ENCODE results near the gene C1orf159. TPM values are rescaled to one million over a fixed set of nuclear protein-coding genes. Genes with fewer than 3 reads are reported as not detected.

The C1orf159 gene
- total RNA-seq, 2 donors from 2014 or later = 18.9 to 36.0 TPM

GRCh38 chr1:1046243-1046642, 69.6 kb downstream of the C1orf159 start:
- no peaks in the 10 kb centered on the region for H3K36me3 ChIP-seq
- no peak for DNase-seq

GRCh38 chr1:1045129-1045528, 70.8 kb downstream of the C1orf159 start:
- H3K4me1 ChIP-seq = peaks cover 5% of the 10 kb centered on the region
- H3K27ac ChIP-seq = no peak overlapping the region
- no peaks in the 10 kb centered on the region for H3K36me3 ChIP-seq
- intact Hi-C loops (cut with DNase I) = no loop called here
- H3K27me3 ChIP-seq = no peaks in the 10 kb centered on the region
- H3K9ac ChIP-seq (ENCODE audit: low read depth in 2 of 2, low read length in 2 of 2) = no peak overlapping the region
- H3K4me3 ChIP-seq = no peak overlapping the region
- no peaks in the 10 kb centered on the region for H3K9me3 ChIP-seq
- DNase-seq = no peak
- TF ChIP-seq CTCF (IDR thresholded peaks at IDR 0.05) = no peak

More at GRCh38 chr1:1046243-1046642, 69.6 kb downstream of the C1orf159 start:
- H3K27me3 ChIP-seq = no peaks in the 10 kb centered on the region
- no peak overlapping the region for H3K9ac ChIP-seq (ENCODE audit: low read depth in 2 of 2, low read length in 2 of 2)
- H3K4me1 ChIP-seq = no peaks in the 10 kb centered on the region
- no peak for TF ChIP-seq CTCF (IDR thresholded peaks at IDR 0.05)
- H3K27ac ChIP-seq = no peak overlapping the region
- intact Hi-C loops (cut with DNase I) = no loop called here
- H3K4me3 ChIP-seq = no peak overlapping the region
- no peaks in the 10 kb centered on the region for H3K9me3 ChIP-seq

GRCh38 chr1:1044455-1045078, 71.3 kb downstream of the C1orf159 start:
- no peaks in the 10 kb centered on the region for H3K9me3 ChIP-seq
- H3K36me3 ChIP-seq = no peaks in the 10 kb centered on the region
- no peak overlapping the region for H3K27ac ChIP-seq
- peaks cover 9% of the 10 kb centered on the region for H3K4me1 ChIP-seq
- TF ChIP-seq CTCF (IDR thresholded peaks at IDR 0.05) = no peak
- no peaks in the 10 kb centered on the region for H3K27me3 ChIP-seq
- H3K4me3 ChIP-seq = no peak overlapping the region
- intact Hi-C loops (cut with DNase I) = no loop called here
- DNase-seq = no peak
- no peak overlapping the region for H3K9ac ChIP-seq (ENCODE audit: low read depth in 2 of 2, low read length in 2 of 2)

- no peak overlapping the region for H3K9ac ChIP-seq (ENCODE audit: low read depth in 2 of 2, low read length in 2 of 2)
- no peaks in the 10 kb centered on the region for H3K9me3 ChIP-seq
- TF ChIP-seq CTCF (IDR thresholded peaks at IDR 0.05) = no peak
- no peaks in the 10 kb centered on the region for H3K36me3 ChIP-seq
- DNase-seq = no peak
- no peak overlapping the region for H3K4me3 ChIP-seq
- intact Hi-C loops (cut with DNase I) = no loop called here
- peaks cover 9% of the 10 kb centered on the region for H3K4me1 ChIP-seq
- no peaks in the 10 kb centered on the region for H3K27me3 ChIP-seq
- no peak overlapping the region for H3K27ac ChIP-seq
Observed at GRCh38 chr1:1043921-1044320, 72.0 kb downstream of the C1orf159 start.

GRCh38 chr1:1043411-1043810, 72.5 kb downstream of the C1orf159 start:
- peaks cover 9% of the 10 kb centered on the region for H3K4me1 ChIP-seq
- H3K36me3 ChIP-seq = no peaks in the 10 kb centered on the region
- H3K27me3 ChIP-seq = no peaks in the 10 kb centered on the region
- no peak overlapping the region for H3K27ac ChIP-seq
- H3K9me3 ChIP-seq = no peaks in the 10 kb centered on the region
- H3K4me3 ChIP-seq = no peak overlapping the region
- no peak for DNase-seq
- no peak for TF ChIP-seq CTCF (IDR thresholded peaks at IDR 0.05)
- intact Hi-C loops (cut with DNase I) = no loop called here
- no peak overlapping the region for H3K9ac ChIP-seq (ENCODE audit: low read depth in 2 of 2, low read length in 2 of 2)

All from colonic mucosa (tissue), 4 donors.